ENCODE data around the gene LBP.
"Not testable (repeated sequence)": the region's sequence is repeated elsewhere in the genome, so short reads cannot be mapped to it uniquely, and the experiment has no call there.

DNA sequence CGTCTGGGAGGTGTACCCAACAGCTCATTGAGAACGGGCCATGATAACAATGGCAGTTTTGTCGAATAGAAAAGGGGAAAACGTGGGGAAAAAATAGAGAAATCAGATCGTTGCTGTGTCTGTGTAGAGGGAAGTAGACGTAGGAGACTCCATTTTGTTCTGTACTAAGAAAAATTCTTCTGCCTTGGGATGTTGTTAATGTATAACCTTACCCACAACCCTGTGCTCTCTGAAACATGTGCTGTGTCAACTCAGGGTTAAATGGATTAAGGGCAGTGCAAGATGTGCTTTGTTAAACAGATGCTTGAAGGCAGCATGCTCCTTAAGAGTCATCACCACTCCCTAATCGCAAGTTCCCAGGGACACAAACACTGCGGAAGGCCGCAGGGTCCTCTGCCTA lies 61.5 kb downstream of the LBP start:
- TF ChIP-seq POLR2A (IDR thresholded peaks at IDR 0.05; ENCODE audit: low read length); GATA1 (IDR thresholded peaks at IDR 0.05; ENCODE audit: low read depth, low read length): not testable (repeated sequence)
